ENCODE data around the gene SCGB1D4.
"Not testable (repeated sequence)": the region's sequence is repeated elsewhere in the genome, so short reads cannot be mapped to it uniquely, and the experiment has no call there.

Gene SCGB1D4

GRCh38 chr11:62298975-62299374 lies at the start of gene SCGB1D4:
SCGB1D4 (minus strand) TSS chr11:62299075; CDS start chr11:62299010, 65 bp downstream.
- Histone ChIP-seq H3K4me2 (ENCODE audit: low read depth, low read length, poor library complexity, severe bottlenecking) (no peak within 1 kb of the TSS), H3F3A (ENCODE audit: insufficient read depth) (no peaks in the 10 kb centered on the region), H3K9me2 (replicated peaks; ENCODE audit: insufficient read depth, low read length) (no peaks in the 10 kb centered on the region), H3K9me3 (ENCODE audit: insufficient read depth, low read length) (no peaks in the 10 kb centered on the region), H3K27me3 (ENCODE audit: low read length) (no peaks in the 10 kb centered on the region), H2AFZ (ENCODE audit: low read depth, low read length, severe bottlenecking) (no peak within 1 kb of the TSS), H4K20me1 (ENCODE audit: low read depth, low read length) (no peaks in the 10 kb centered on the region), H3K9ac (ENCODE audit: low read length) (no peak within 1 kb of the TSS), H3K4me3 (ENCODE audit: insufficient read depth, low read length, poor library complexity, severe bottlenecking) (no peak within 1 kb of the TSS), H3K27ac (ENCODE audit: low read depth, low read length) (no peak within 1 kb of the TSS), H3K36me3 (ENCODE audit: low read length) (no peaks in the 10 kb centered on the region), H3K79me2 (ENCODE audit: insufficient read depth, low read length) (no peaks in the 10 kb centered on the region)
- TF ChIP-seq CTCF (IDR thresholded peaks at IDR 0.05; ENCODE audit: insufficient read depth, low read length, poor library complexity, severe bottlenecking) (no peak), EZH2phosphoT487 (conservative IDR thresholded peaks at IDR 0.05; ENCODE audit: low read length) (no peak)

GRCh38 chr11:62345861-62346260 lies 47.0 kb upstream of the SCGB1D4 start:
- H3K27ac ChIP-seq (ENCODE audit: low read depth, low read length): no peak overlapping the region
- H3K9ac ChIP-seq (ENCODE audit: low read length): no peak overlapping the region
- no peak overlapping the region for H2AFZ ChIP-seq (ENCODE audit: low read depth, low read length, severe bottlenecking)
- no peaks in the 10 kb centered on the region for H3K9me2 ChIP-seq (replicated peaks; ENCODE audit: insufficient read depth, low read length)
- H3K4me2 ChIP-seq (ENCODE audit: low read depth, low read length, poor library complexity, severe bottlenecking): no peak overlapping the region
- no peaks in the 10 kb centered on the region for H4K20me1 ChIP-seq (ENCODE audit: low read depth, low read length)
- no peaks in the 10 kb centered on the region for H3K36me3 ChIP-seq (ENCODE audit: low read length)
- TF ChIP-seq EZH2phosphoT487 (conservative IDR thresholded peaks at IDR 0.05; ENCODE audit: low read length): no peak
- TF ChIP-seq CTCF (IDR thresholded peaks at IDR 0.05; ENCODE audit: insufficient read depth, low read length, poor library complexity, severe bottlenecking): no peak
- no peaks in the 10 kb centered on the region for H3K9me3 ChIP-seq (ENCODE audit: insufficient read depth, low read length)
- no peaks in the 10 kb centered on the region for H3K27me3 ChIP-seq (ENCODE audit: low read length)
- H3F3A ChIP-seq (ENCODE audit: insufficient read depth): no peaks in the 10 kb centered on the region
- no peaks in the 10 kb centered on the region for H3K79me2 ChIP-seq (ENCODE audit: insufficient read depth, low read length)
- no peak overlapping the region for H3K4me3 ChIP-seq (ENCODE audit: insufficient read depth, low read length, poor library complexity, severe bottlenecking)

DNA sequence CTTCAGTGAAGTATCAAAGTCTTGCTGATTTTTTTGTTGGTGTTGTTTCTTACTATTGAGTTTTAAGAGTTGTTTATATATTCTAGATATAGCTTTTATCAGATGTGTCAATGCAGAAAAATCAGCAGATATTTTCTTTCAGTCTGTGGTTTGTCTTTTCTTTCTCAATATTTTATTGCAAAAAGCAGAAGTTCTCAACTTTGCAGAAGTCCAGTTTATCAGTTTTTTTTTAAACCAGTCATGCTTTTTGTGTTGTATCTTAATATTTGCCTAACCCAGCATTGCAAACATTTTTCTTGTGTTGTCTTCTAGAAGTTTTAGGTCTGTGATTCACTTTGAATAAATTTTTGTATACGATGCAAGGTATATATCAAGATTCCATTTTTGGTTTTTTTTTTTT lies 45.3 kb upstream of the SCGB1D4 start:
- Histone ChIP-seq H3K4me3 (ENCODE audit: insufficient read depth, low read length, poor library complexity, severe bottlenecking) (no peak overlapping the region), H4K20me1 (ENCODE audit: low read depth, low read length) (no peaks in the 10 kb centered on the region), H3K4me2 (ENCODE audit: low read depth, low read length, poor library complexity, severe bottlenecking) (no peak overlapping the region), H2AFZ (ENCODE audit: low read depth, low read length, severe bottlenecking) (no peak overlapping the region), H3K9ac (ENCODE audit: low read length) (no peak overlapping the region), H3K36me3 (ENCODE audit: low read length) (no peaks in the 10 kb centered on the region), H3K27ac (ENCODE audit: low read depth, low read length) (no peak overlapping the region), H3K79me2 (ENCODE audit: insufficient read depth, low read length) (no peaks in the 10 kb centered on the region), H3K9me2 (replicated peaks; ENCODE audit: insufficient read depth, low read length) (no peaks in the 10 kb centered on the region), H3K9me3 (ENCODE audit: insufficient read depth, low read length) (no peaks in the 10 kb centered on the region), H3F3A (ENCODE audit: insufficient read depth) (no peaks in the 10 kb centered on the region), H3K27me3 (ENCODE audit: low read length) (no peaks in the 10 kb centered on the region)
- TF ChIP-seq CTCF (IDR thresholded peaks at IDR 0.05; ENCODE audit: insufficient read depth, low read length, poor library complexity, severe bottlenecking): no peak
- TF ChIP-seq EZH2phosphoT487 (conservative IDR thresholded peaks at IDR 0.05; ENCODE audit: low read length): no peak

- H3K9me2 ChIP-seq (replicated peaks; ENCODE audit: insufficient read depth, low read length); H3K36me3 ChIP-seq (ENCODE audit: low read length); H3F3A ChIP-seq (ENCODE audit: insufficient read depth); H3K27me3 ChIP-seq (ENCODE audit: low read length); H3K27ac ChIP-seq (ENCODE audit: low read depth, low read length); H3K4me3 ChIP-seq (ENCODE audit: insufficient read depth, low read length, poor library complexity, severe bottlenecking); H2AFZ ChIP-seq (ENCODE audit: low read depth, low read length, severe bottlenecking); H3K9ac ChIP-seq (ENCODE audit: low read length); H3K4me2 ChIP-seq (ENCODE audit: low read depth, low read length, poor library complexity, severe bottlenecking); H4K20me1 ChIP-seq (ENCODE audit: low read depth, low read length); H3K79me2 ChIP-seq (ENCODE audit: insufficient read depth, low read length); H3K9me3 ChIP-seq (ENCODE audit: insufficient read depth, low read length): not testable (repeated sequence)
Measured at GRCh38 chr11:62343646-62344190, 44.8 kb upstream of the SCGB1D4 start.
